Effector memory CD4-positive, alpha-beta T cell (primary cell): ENCODE measurements around the gene CTCF.

ENCODE experiments used
- DNase-seq, 3 donors: peaks; one replicate each; pipeline ENCODE4 v3.0.0-alpha.2; 2020
- H3K27ac ChIP-seq: 2 replicates; pipeline ENCODE4 v1.7.0; 2013; ENCODE audit warnings: mild to moderate bottlenecking, low read length, moderate library complexity; ENCODE audit not compliant: insufficient read depth, poor library complexity, severe bottlenecking
- H3K27me3 ChIP-seq: replicated peaks from 2 replicates; pipeline ENCODE4 v1.7.0; 2013; ENCODE audit warnings: mild to moderate bottlenecking, low read length; ENCODE audit not compliant: insufficient read depth, control insufficient read depth, poor library complexity, severe bottlenecking
- H3K36me3 ChIP-seq: 2 replicates; pipeline ENCODE4 v1.7.0; 2013; ENCODE audit warnings: mild to moderate bottlenecking, low read length, moderate library complexity; ENCODE audit not compliant: control insufficient read depth, insufficient read depth
- H3K4me1 ChIP-seq: 2 replicates; pipeline ENCODE4 v1.7.0; 2013; ENCODE audit warnings: low read length, mild to moderate bottlenecking; ENCODE audit not compliant: control insufficient read depth, insufficient read depth, poor library complexity, severe bottlenecking
- H3K4me3 ChIP-seq: 2 replicates; pipeline ENCODE4 v1.7.0; 2013; ENCODE audit warnings: low read length, low read depth, mild to moderate bottlenecking; ENCODE audit not compliant: insufficient read depth, poor library complexity, severe bottlenecking
- H3K9me3 ChIP-seq: 2 replicates; pipeline ENCODE4 v1.7.0; 2013; ENCODE audit warnings: mild to moderate bottlenecking, low read length, moderate library complexity; ENCODE audit not compliant: control insufficient read depth

CTCF gene

DNA sequence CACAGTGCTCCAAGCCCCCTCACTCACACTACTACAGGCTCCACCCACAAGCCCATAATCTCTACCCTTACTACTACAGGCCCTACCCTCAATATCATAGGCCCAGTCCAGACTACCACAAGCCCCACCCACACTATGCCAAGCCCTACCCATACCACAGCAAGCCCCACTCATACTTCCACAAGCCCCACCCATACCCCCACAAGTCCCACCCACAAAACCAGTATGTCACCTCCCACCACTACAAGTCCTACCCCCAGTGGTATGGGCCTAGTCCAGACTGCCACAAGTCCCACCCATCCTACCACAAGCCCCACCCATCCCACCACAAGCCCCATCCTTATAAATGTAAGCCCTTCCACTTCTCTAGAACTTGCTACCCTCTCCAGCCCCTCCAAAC lies 19.9 kb upstream of the CTCF start:
- Histone ChIP-seq H3K4me3 (no peak overlapping the region), H3K9me3 (no peaks in the 10 kb centered on the region), H3K4me1 (peaks cover 34% of the 10 kb centered on the region), H3K27me3 (no peaks in the 10 kb centered on the region), H3K27ac (peak overlapping the region; percentile 29), H3K36me3 (no peaks in the 10 kb centered on the region)
- DNase-seq: peak; percentile 73 to 79 (median 77)

DNA sequence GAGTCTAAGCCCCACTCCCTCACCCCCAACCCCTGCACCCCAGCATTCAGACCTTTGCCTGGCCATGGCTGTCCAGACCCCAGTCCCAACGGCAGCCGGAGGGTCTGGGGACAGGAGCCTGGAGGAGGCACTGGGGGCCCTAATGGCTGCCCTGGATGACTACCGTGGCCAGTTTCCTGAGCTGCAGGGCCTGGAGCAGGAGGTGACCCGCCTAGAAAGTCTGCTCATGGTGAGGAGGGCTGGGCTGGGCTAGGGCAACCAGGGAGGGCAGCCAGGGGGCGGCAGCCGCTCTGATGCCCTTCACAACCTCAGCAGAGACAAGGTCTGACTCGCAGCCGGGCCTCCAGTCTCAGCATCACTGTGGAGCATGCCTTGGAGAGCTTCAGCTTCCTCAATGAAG lies 19.3 kb upstream of the CTCF start:
- Histone ChIP-seq H3K4me1 (peaks cover 39% of the 10 kb centered on the region), H3K27ac (peak overlapping the region; percentile 28), H3K9me3 (no peaks in the 10 kb centered on the region), H3K27me3 (no peaks in the 10 kb centered on the region), H3K4me3 (no peak overlapping the region), H3K36me3 (no peaks in the 10 kb centered on the region)
- DNase-seq: no peak

GRCh38 chr16:67543582-67543981 lies 18.7 kb upstream of the CTCF start:
- Histone ChIP-seq H3K4me3 (no peak overlapping the region), H3K36me3 (no peaks in the 10 kb centered on the region), H3K9me3 (no peaks in the 10 kb centered on the region), H3K27ac (no peak overlapping the region), H3K27me3 (no peaks in the 10 kb centered on the region), H3K4me1 (peaks cover 41% of the 10 kb centered on the region)
- no peak for DNase-seq

GRCh38 chr16:67544329-67544841 lies 17.9 kb upstream of the CTCF start:
- Histone ChIP-seq H3K4me3 (no peak overlapping the region), H3K9me3 (no peaks in the 10 kb centered on the region), H3K36me3 (no peaks in the 10 kb centered on the region), H3K27ac (no peak overlapping the region), H3K4me1 (peaks cover 38% of the 10 kb centered on the region), H3K27me3 (no peaks in the 10 kb centered on the region)
- no peak for DNase-seq

DNA sequence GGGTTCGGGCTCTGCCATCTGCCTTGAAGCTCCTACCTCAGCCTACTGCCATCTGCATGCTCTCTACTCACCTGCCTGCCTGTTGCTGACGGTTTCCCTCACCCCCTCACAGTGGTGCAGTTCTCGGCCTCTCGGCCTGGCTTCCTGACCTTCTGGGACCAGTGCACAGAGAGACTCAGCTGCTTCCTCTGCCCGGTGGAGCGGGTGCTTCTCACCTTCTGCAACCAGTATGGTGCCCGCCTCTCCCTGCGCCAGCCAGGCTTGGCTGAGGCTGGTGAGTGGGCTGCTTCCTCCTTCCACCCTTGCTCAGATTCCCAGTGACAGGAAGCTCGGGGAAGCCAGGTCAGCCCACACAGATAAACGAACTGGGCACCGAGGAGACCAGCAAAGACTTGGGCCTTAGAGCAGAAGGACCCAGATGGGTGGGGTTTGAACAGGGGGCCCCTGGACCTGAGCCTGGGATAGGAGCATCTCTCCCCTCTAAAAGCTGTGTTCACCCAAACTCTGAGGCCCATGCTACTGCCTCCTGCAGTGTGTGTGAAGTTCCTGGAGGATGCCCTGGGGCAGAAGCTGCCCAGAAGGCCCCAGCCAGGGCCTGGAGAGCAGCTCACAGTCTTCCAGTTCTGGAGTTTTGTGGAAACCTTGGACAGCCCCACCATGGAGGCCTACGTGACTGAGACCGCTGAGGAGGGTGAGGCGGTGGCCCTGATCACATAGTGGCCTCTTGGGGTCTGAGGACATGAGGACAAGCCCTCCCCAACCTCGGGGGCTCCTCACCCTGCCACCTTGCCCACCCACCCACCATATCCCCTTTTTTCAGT lies 17.3 kb upstream of the CTCF start:
- Histone ChIP-seq H3K36me3 (no peaks in the 10 kb centered on the region), H3K4me1 (peaks cover 38% of the 10 kb centered on the region), H3K9me3 (no peaks in the 10 kb centered on the region), H3K4me3 (no peak overlapping the region), H3K27ac (no peak overlapping the region), H3K27me3 (no peaks in the 10 kb centered on the region)
- no peak for DNase-seq

DNA sequence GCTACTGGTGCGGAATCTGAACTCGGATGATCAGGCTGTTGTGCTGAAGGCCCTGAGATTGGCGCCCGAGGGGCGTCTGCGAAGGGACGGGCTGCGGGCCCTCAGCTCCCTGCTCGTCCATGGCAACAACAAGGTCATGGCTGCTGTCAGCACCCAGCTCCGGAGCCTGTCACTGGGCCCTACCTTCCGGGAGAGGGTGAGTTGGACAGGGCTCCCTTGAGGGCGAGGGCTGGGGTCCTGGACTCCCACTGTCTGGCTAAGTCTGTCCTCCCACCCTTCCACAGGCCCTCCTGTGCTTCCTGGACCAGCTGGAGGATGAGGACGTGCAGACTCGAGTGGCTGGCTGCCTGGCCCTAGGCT lies 16.7 kb upstream of the CTCF start:
- Histone ChIP-seq H3K9me3 (no peaks in the 10 kb centered on the region), H3K4me3 (no peak overlapping the region), H3K27me3 (no peaks in the 10 kb centered on the region), H3K27ac (no peak overlapping the region), H3K36me3 (no peaks in the 10 kb centered on the region), H3K4me1 (peaks cover 38% of the 10 kb centered on the region)
- DNase-seq: no peak

DNA sequence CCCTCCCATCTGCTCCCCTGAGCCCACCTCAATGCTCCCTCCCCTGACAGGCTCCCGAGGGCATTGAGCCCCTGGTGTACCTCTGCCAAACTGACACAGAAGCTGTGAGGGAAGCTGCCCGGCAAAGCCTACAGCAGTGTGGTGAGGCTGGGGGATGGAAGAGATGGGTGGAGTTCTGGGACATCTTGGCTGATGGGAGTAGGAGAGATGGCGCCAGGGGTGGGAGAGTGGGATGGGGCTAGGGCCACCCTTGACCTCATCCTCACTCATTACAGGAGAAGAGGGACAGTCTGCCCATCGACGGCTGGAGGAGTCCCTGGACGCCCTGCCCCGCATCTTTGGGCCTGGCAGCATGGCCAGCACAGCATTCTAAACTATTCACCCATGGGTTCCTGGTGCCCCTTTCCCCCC lies 16.2 kb upstream of the CTCF start:
- no peak overlapping the region for H3K27ac ChIP-seq
- peaks cover 38% of the 10 kb centered on the region for H3K4me1 ChIP-seq

DNA sequence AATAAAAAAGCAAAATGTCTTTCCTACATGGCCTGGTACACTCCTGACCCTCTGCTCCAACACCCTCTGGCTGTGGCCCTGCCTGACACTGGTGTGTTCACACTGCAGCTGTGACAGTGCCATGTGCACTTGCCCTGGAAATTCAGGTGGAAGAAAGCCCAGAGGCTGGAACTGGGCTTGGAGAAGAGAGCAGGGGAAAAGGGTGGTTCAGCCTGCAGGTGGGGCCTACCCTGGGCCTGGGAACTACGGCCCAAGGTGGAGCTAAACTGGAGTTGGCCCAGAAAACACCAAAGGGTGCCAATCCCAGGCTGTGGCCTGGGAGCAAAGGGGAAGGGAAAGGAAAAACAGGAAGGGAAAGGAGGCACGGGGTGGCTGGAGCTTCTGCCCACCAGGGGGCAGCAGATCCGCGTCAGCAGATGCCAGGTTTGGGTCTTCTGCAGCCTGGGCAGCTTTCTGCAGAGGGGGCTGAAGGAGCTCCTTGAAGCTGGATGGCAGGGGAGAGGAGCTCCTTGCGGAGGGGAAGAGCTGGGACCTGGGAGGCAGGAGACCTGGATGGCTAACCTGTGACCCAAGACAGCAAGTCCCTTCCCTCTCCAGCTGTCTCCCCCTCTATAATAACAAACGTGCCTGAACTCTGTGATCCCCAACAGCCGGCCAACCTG lies 15.4 kb upstream of the CTCF start:
- peak overlapping the region; percentile 68 for H3K27ac ChIP-seq
- H3K27me3 ChIP-seq: no peaks in the 10 kb centered on the region
- no peaks in the 10 kb centered on the region for H3K9me3 ChIP-seq
- H3K4me1 ChIP-seq: peaks cover 36% of the 10 kb centered on the region
- H3K36me3 ChIP-seq: no peaks in the 10 kb centered on the region
- peak; percentile 51 to 65 (median 56) for DNase-seq
- H3K4me3 ChIP-seq: peak overlapping the region; percentile 41

More for the DNA sequence above, 16.2 kb upstream of the CTCF start:
- H3K27me3 ChIP-seq: no peaks in the 10 kb centered on the region
- H3K36me3 ChIP-seq: no peaks in the 10 kb centered on the region
- no peak overlapping the region for H3K4me3 ChIP-seq
- H3K9me3 ChIP-seq: no peaks in the 10 kb centered on the region
- DNase-seq: no peak

GRCh38 chr16:67547423-67548264 lies 14.7 kb upstream of the CTCF start:
- no peaks in the 10 kb centered on the region for H3K36me3 ChIP-seq
- peak overlapping the region; percentile 41 for H3K4me3 ChIP-seq
- H3K4me1 ChIP-seq: peaks cover 33% of the 10 kb centered on the region
- H3K27me3 ChIP-seq: no peaks in the 10 kb centered on the region
- H3K27ac ChIP-seq: peak overlapping the region; percentile 68
- peak; percentile 23 to 47 (median 46) for DNase-seq
- no peaks in the 10 kb centered on the region for H3K9me3 ChIP-seq
